ENCODE results near the gene PIRT. TPM values are rescaled to one million over a fixed set of nuclear protein-coding genes. Genes with fewer than 3 reads are reported as not detected.

PIRT gene
- total RNA-seq, 4 donors from 2014 or later = not detected

GRCh38 chr17:10821770-10822169, 16.1 kb downstream of the PIRT start:
- Histone ChIP-seq H3K4me3 (replicated peaks in 1 of 3) (no peak overlapping the region), H3K4me1 (no peaks in the 10 kb centered on the region), H3K27me3 (no peaks in the 10 kb centered on the region), H3K9me3 (no peaks in the 10 kb centered on the region), H3K27ac (no peak overlapping the region), H3K36me3 (no peaks in the 10 kb centered on the region)
- no peak for TF ChIP-seq POLR2A (IDR thresholded peaks at IDR 0.05)
- intact Hi-C loops (cut with DNase I) = no loop called here
- DNase-seq = no peak

GRCh38 chr17:10821054-10821453, 16.8 kb downstream of the PIRT start:
- Histone ChIP-seq H3K9me3 (no peaks in the 10 kb centered on the region), H3K4me1 (no peaks in the 10 kb centered on the region), H3K4me3 (replicated peaks in 1 of 3) (no peak overlapping the region), H3K27me3 (no peaks in the 10 kb centered on the region), H3K36me3 (no peaks in the 10 kb centered on the region), H3K27ac (no peak overlapping the region)
- DNase-seq = no peak
- intact Hi-C loops (cut with DNase I) = no loop called here
- TF ChIP-seq POLR2A (IDR thresholded peaks at IDR 0.05) (no peak), CTCF (IDR thresholded peaks at IDR 0.05) (no peak)
- WGBS, 2 donors = 41 to 67% methylated on average over 4 of the region's 4 CpGs

GRCh38 chr17:10815319-10815718, 22.6 kb downstream of the PIRT start:
- no peaks in the 10 kb centered on the region for H3K27me3 ChIP-seq
- no peaks in the 10 kb centered on the region for H3K36me3 ChIP-seq
- no peak for TF ChIP-seq CTCF (IDR thresholded peaks at IDR 0.05)
- no peak for TF ChIP-seq POLR2A (IDR thresholded peaks at IDR 0.05)
- peaks cover 0 to 4% of the 10 kb centered on the region in 2 donors for H3K4me1 ChIP-seq
- H3K4me3 ChIP-seq (replicated peaks in 1 of 3) = no peak overlapping the region
- H3K27ac ChIP-seq = no peak overlapping the region
- no peak for DNase-seq
- WGBS, 2 donors = 77 to 80% methylated on average over 5 of the region's 5 CpGs
- no peaks in the 10 kb centered on the region for H3K9me3 ChIP-seq
- intact Hi-C loops (cut with DNase I) = no loop called here

GRCh38 chr17:10814075-10814474, 23.8 kb downstream of the PIRT start:
- intact Hi-C loops (cut with DNase I) = no loop called here
- Histone ChIP-seq H3K36me3 (no peaks in the 10 kb centered on the region), H3K27ac (no peak overlapping the region), H3K4me1 (peaks cover 0 to 4% of the 10 kb centered on the region in 2 donors), H3K9me3 (no peaks in the 10 kb centered on the region), H3K4me3 (replicated peaks in 1 of 3) (no peak overlapping the region), H3K27me3 (no peaks in the 10 kb centered on the region)
- 66 to 77% methylated on average over 1 of the region's 1 CpG for whole genome bisulfite sequencing, 2 donors
- DNase-seq = no peak
- TF ChIP-seq POLR2A (IDR thresholded peaks at IDR 0.05) = no peak
- TF ChIP-seq CTCF (IDR thresholded peaks at IDR 0.05) = no peak

GRCh38 chr17:10812674-10813073, 25.2 kb downstream of the PIRT start:
- Histone ChIP-seq H3K4me3 (replicated peaks in 1 of 3) (no peak overlapping the region), H3K27ac (no peak overlapping the region), H3K36me3 (no peaks in the 10 kb centered on the region), H3K4me1 (peaks cover 0 to 4% of the 10 kb centered on the region in 2 donors), H3K27me3 (no peaks in the 10 kb centered on the region), H3K9me3 (no peaks in the 10 kb centered on the region)
- 60 to 80% methylated on average over 2 to 5 of the region's 5 CpGs for WGBS, 2 donors
- intact Hi-C loops (cut with DNase I) = no loop called here
- DNase-seq = peak; percentile 43 to 46
- TF ChIP-seq POLR2A (IDR thresholded peaks at IDR 0.05) (no peak), CTCF (IDR thresholded peaks at IDR 0.05) (no peak)

GRCh38 chr17:10809605-10810004, 28.3 kb downstream of the PIRT start:
- Histone ChIP-seq H3K4me3 (replicated peaks in 1 of 3) (no peak overlapping the region), H3K36me3 (no peaks in the 10 kb centered on the region), H3K9me3 (no peaks in the 10 kb centered on the region), H3K27me3 (no peaks in the 10 kb centered on the region), H3K27ac (no peak overlapping the region), H3K4me1 (peaks cover 0 to 4% of the 10 kb centered on the region in 2 donors)
- 94 to 96% methylated on average over 4 of the region's 4 CpGs for WGBS, 2 donors
- TF ChIP-seq CTCF (IDR thresholded peaks at IDR 0.05) = no peak
- no peak for TF ChIP-seq POLR2A (IDR thresholded peaks at IDR 0.05)
- intact Hi-C loops (cut with DNase I) = no loop called here
- DNase-seq = no peak

Measured in thyroid gland (tissue), 4 donors.